T-cell (primary cell): Measurements from ENCODE around the gene CSK. TPM values are rescaled to one million over a fixed set of nuclear protein-coding genes. Genes with fewer than 3 reads are reported as not detected.

Experiments used
- ATAC-seq, 4 experiments: fragments of 200-7000 bp in 3 of 4; fragments of 150-1000 bp in 1 of 4; cut with Tn5 transposase; replicated peaks in 1 of 4; 1 replicate in 3 of 4; 2 replicates in 1 of 4; pipeline ENCODE4 v1.10.0; 2021; ENCODE audit warnings: moderate library complexity in 3 of 4, mild to moderate bottlenecking in 2 of 4, moderate number of reproducible peaks in 1 of 4
- CTCF ChIA-PET, 2 donors: fragments of 300-600 bp; sonication (Branson Sonifier 250); formaldehyde crosslinking; loops; one replicate each; lab custom pipeline; 2022; ENCODE audit warnings: antibody characterized with exemption in 2 of 2; lab: Charles Lee
- POLR2A ChIA-PET, 2 donors: fragments of 300-600 bp; sonication (Branson Sonifier 250); formaldehyde crosslinking; loops; one replicate each; lab custom pipeline; 2022; ENCODE audit warnings: antibody characterized with exemption in 2 of 2; lab: Charles Lee
- DNase-seq, 35 experiments: peaks; one replicate each; pipeline versions ENCODE4 v3.0.0 to v3.0.0-alpha.2; 2013 to 2023
- H3K27ac ChIP-seq: one replicate; pipeline ENCODE4 v1.5.1; 2013; ENCODE audit warnings: low read length
- H3K27me3 ChIP-seq, 2 experiments: replicated peaks in 1 of 2; 1 replicate in 1 of 2; 2 replicates in 1 of 2; pipeline versions ENCODE4 v1.6.1 to v1.7.0; 2013; ENCODE audit warnings: low read length in 1 of 2, mixed read lengths in 1 of 2; ENCODE audit not compliant: control insufficient read depth in 2 of 2, insufficient read depth in 2 of 2; ENCODE audit errors: extremely low read depth in 1 of 2
- H3K36me3 ChIP-seq, 2 donors: 1 replicate in 1 of 2; 2 replicates in 1 of 2; pipeline versions ENCODE4 v1.6.1 to v1.7.0; 2013; ENCODE audit warnings: low read length in 1 of 2; ENCODE audit not compliant: control insufficient read depth in 2 of 2, insufficient read depth in 1 of 2; ENCODE audit errors: extremely low read depth in 1 of 2
- H3K4me1 ChIP-seq, 2 experiments: 1 replicate in 1 of 2; 2 replicates in 1 of 2; pipeline versions ENCODE4 v1.6.1 to v1.7.0; 2013; ENCODE audit warnings: low read length in 2 of 2, mixed read lengths in 1 of 2; ENCODE audit not compliant: insufficient read depth in 2 of 2, control insufficient read depth in 1 of 2; ENCODE audit errors: extremely low read depth in 1 of 2
- H3K4me3 ChIP-seq, 2 donors: 1 replicate in 1 of 2; 2 replicates in 1 of 2; pipeline versions ENCODE4 v1.5.1 to v1.7.0; 2013; ENCODE audit warnings: mild to moderate bottlenecking in 2 of 2, low read length in 1 of 2, moderate library complexity in 1 of 2; ENCODE audit not compliant: control insufficient read depth in 1 of 2; ENCODE audit errors: extremely low read depth in 1 of 2
- H3K9me3 ChIP-seq: 2 replicates; pipeline ENCODE4 v1.7.0; 2013
- H3K27ac Mint-ChIP-seq, 2 donors: one replicate each; pipeline ENCODE4 v1.8.0; 2020 to 2021; ENCODE audit warnings: mild to moderate bottlenecking in 2 of 2, mixed read lengths in 2 of 2
- H3K27me3 Mint-ChIP-seq, 2 donors: one replicate each; pipeline ENCODE4 v1.8.0; 2021 to 2022; ENCODE audit warnings: mixed read lengths in 2 of 2
- H3K36me3 Mint-ChIP-seq: one replicate; pipeline ENCODE4 v1.8.0; 2021; ENCODE audit warnings: mixed read lengths
- H3K4me1 Mint-ChIP-seq, 3 donors: one replicate each; pipeline ENCODE4 v1.8.0; 2020 to 2022; ENCODE audit warnings: mixed read lengths in 3 of 3, mild to moderate bottlenecking in 1 of 3
- H3K4me3 Mint-ChIP-seq, 3 donors: one replicate each; pipeline ENCODE4 v1.8.0; 2020 to 2022; ENCODE audit warnings: mild to moderate bottlenecking in 3 of 3, mixed read lengths in 3 of 3, moderate library complexity in 3 of 3
- H3K9me3 Mint-ChIP-seq, 3 donors: one replicate each; pipeline ENCODE4 v1.8.0; 2020 to 2022; ENCODE audit warnings: mixed read lengths in 3 of 3
- WGBS: methylation state at CpG from one replicate; pipeline ENCODE4 v1.1.5; 2013; ENCODE audit warnings: missing lambda C conversion rate; ENCODE audit not compliant: insufficient coverage; 5-methylcytosine and 5-hydroxymethylcytosine counted together
- total RNA-seq, 35 experiments: library from RNA in 6 of 35; stranded (reverse) in 6 of 35; fragments of 120-200 nt in 1 of 35; gene quantifications; one replicate each; pipeline versions ENCODE4 v1.2.1 to v1.2.4 and lab custom pipeline; 2013 to 2026

The CSK gene
- total RNA-seq, 5 donors from 2014 or later (not counting 1 experiment from before 2014, with no cell fraction given): 198 to 296 (median 271) TPM

- Histone ChIP-seq H3K27me3 (no peaks in the 10 kb centered on the region), H3K4me1 (peaks cover 5 to 28% of the 10 kb centered on the region in 2 experiments), H3K4me3 (no peak overlapping the region), H3K36me3 (peaks cover 26 to 31% of the 10 kb centered on the region in 2 donors), H3K27ac (no peak overlapping the region), H3K9me3 (no peaks in the 10 kb centered on the region)
- Mint-ChIP-seq H3K36me3 (peaks cover 8% of the 10 kb centered on the region), H3K27ac (peak overlapping the region in 1 of 2 donors; percentile 55), H3K9me3 (no peaks in the 10 kb centered on the region), H3K4me3 (no peak overlapping the region), H3K4me1 (peaks cover 19 to 29% (median 27%) of the 10 kb centered on the region in 3 donors), H3K27me3 (no peaks in the 10 kb centered on the region)
- CTCF ChIA-PET: interaction anchor here in 1 of 2 donors (0.7 kb wide), 1 partner anchor 44 kb away, joined by 5 read pairs; no protein-coding TSS in a partner anchor
- DNase-seq (no peak), ATAC-seq (no peak)
- 97% methylated on average over 10 of the region's 15 CpGs for WGBS
- POLR2A ChIA-PET: interaction anchor here in 1 of 2 donors (0.6 kb wide), 1 partner anchor 154 kb away, joined by 5 read pairs; no protein-coding TSS in a partner anchor
Observed at GRCh38 chr15:74837482-74838136, 55.7 kb downstream of the CSK start.

- Mint-ChIP-seq H3K27me3 (no peaks in the 10 kb centered on the region), H3K36me3 (peaks cover 8% of the 10 kb centered on the region), H3K9me3 (no peaks in the 10 kb centered on the region), H3K4me3 (no peak overlapping the region), H3K27ac (no peak overlapping the region), H3K4me1 (peaks cover 20 to 31% (median 29%) of the 10 kb centered on the region in 3 donors)
- Histone ChIP-seq H3K27me3 (no peaks in the 10 kb centered on the region), H3K27ac (no peak overlapping the region), H3K9me3 (no peaks in the 10 kb centered on the region), H3K4me1 (peaks cover 5 to 30% of the 10 kb centered on the region in 2 experiments), H3K4me3 (no peak overlapping the region), H3K36me3 (peaks cover 26 to 31% of the 10 kb centered on the region in 2 donors)
- no peak for ATAC-seq
- DNase-seq: no peak
- ChIA-PET POLR2A (interaction anchor here in 1 of 2 donors (0.6 kb wide), 1 partner anchor 154 kb away, joined by 5 read pairs; no protein-coding TSS in a partner anchor), CTCF (interaction anchor here in 1 of 2 donors (0.7 kb wide), 1 partner anchor 44 kb away, joined by 5 read pairs; no protein-coding TSS in a partner anchor)
- WGBS: 94% methylated on average over 3 of the region's 10 CpGs
Observed at GRCh38 chr15:74838137-74838516, 56.2 kb downstream of the CSK start.

GRCh38 chr15:74838746-74839525 lies 57.1 kb downstream of the CSK start:
- CTCF ChIA-PET: no interaction called here
- H3K27ac Mint-ChIP-seq: peak overlapping the region in 1 of 2 donors; percentile 39
- no peaks in the 10 kb centered on the region for H3K9me3 ChIP-seq
- H3K4me1 Mint-ChIP-seq: peaks cover 27 to 38% (median 36%) of the 10 kb centered on the region in 3 donors
- no peak for ATAC-seq
- no peak overlapping the region for H3K4me3 ChIP-seq
- no peaks in the 10 kb centered on the region for H3K27me3 ChIP-seq
- peaks cover 26 to 31% of the 10 kb centered on the region in 2 donors for H3K36me3 ChIP-seq
- no peak overlapping the region for H3K27ac ChIP-seq
- peaks cover 11 to 38% of the 10 kb centered on the region in 2 experiments for H3K4me1 ChIP-seq
- WGBS: 88% methylated on average over 4 of the region's 11 CpGs
- no peaks in the 10 kb centered on the region for H3K27me3 Mint-ChIP-seq
- H3K36me3 Mint-ChIP-seq: peaks cover 8% of the 10 kb centered on the region
- POLR2A ChIA-PET: interaction anchor here in 1 of 2 donors (0.6 kb wide), 1 partner anchor 281 kb away, joined by 4 read pairs; no protein-coding TSS in a partner anchor
- no peak overlapping the region for H3K4me3 Mint-ChIP-seq
- no peak for DNase-seq
- no peaks in the 10 kb centered on the region for H3K9me3 Mint-ChIP-seq

GRCh38 chr15:74839526-74840395 lies 57.9 kb downstream of the CSK start:
- no peak overlapping the region for H3K4me3 ChIP-seq
- peaks cover 8% of the 10 kb centered on the region for H3K36me3 Mint-ChIP-seq
- H3K36me3 ChIP-seq: peaks cover 26 to 31% of the 10 kb centered on the region in 2 donors
- H3K4me3 Mint-ChIP-seq: no peak overlapping the region
- no peaks in the 10 kb centered on the region for H3K9me3 ChIP-seq
- H3K27me3 Mint-ChIP-seq: no peaks in the 10 kb centered on the region
- ChIA-PET POLR2A (no interaction called here), CTCF (no interaction called here)
- H3K4me1 ChIP-seq: peaks cover 19 to 46% of the 10 kb centered on the region in 2 experiments
- H3K27ac ChIP-seq: no peak overlapping the region
- ATAC-seq (no peak), DNase-seq (no peak)
- peaks cover 35 to 46% (median 42%) of the 10 kb centered on the region in 3 donors for H3K4me1 Mint-ChIP-seq
- H3K27ac Mint-ChIP-seq: peak overlapping the region in 1 of 2 donors; percentile 48
- H3K9me3 Mint-ChIP-seq: no peaks in the 10 kb centered on the region
- 93% methylated on average over 20 of the region's 31 CpGs for WGBS
- no peaks in the 10 kb centered on the region for H3K27me3 ChIP-seq

GRCh38 chr15:74840851-74841775 lies 59.2 kb downstream of the CSK start:
- peak overlapping the region; percentile 61 to 73 for H3K27ac Mint-ChIP-seq
- POLR2A ChIA-PET: no interaction called here

More at GRCh38 chr15:74840851-74841775, 59.2 kb downstream of the CSK start:
- H3K9me3 Mint-ChIP-seq: no peaks in the 10 kb centered on the region
- DNase-seq (no peak), ATAC-seq (no peak)
- H3K36me3 ChIP-seq: peaks cover 24 to 26% of the 10 kb centered on the region in 2 donors
- H3K36me3 Mint-ChIP-seq: peaks cover 11% of the 10 kb centered on the region
- H3K4me1 ChIP-seq: peaks cover 28 to 59% of the 10 kb centered on the region in 2 experiments
- peaks cover 48 to 56% (median 49%) of the 10 kb centered on the region in 3 donors for H3K4me1 Mint-ChIP-seq
- H3K27ac ChIP-seq: no peak overlapping the region
- 95% methylated on average over 8 of the region's 9 CpGs for WGBS
- no peak overlapping the region for H3K4me3 ChIP-seq
- H3K4me3 Mint-ChIP-seq: peak overlapping the region; percentile 39 to 90 (median 86)
- no peaks in the 10 kb centered on the region for H3K27me3 ChIP-seq
- no peaks in the 10 kb centered on the region for H3K9me3 ChIP-seq
- CTCF ChIA-PET: interaction anchor here in 1 of 2 donors (0.8 kb wide), 1 partner anchor 29 kb away, joined by 4 read pairs; no protein-coding TSS in a partner anchor
- no peaks in the 10 kb centered on the region for H3K27me3 Mint-ChIP-seq
